H7 (cell line): Measurements from ENCODE around the gene CHAD. TPM values are rescaled to one million over a fixed set of nuclear protein-coding genes. Genes with fewer than 3 reads are reported as not detected.

Source experiments
- DNase-seq: peaks from one replicate; pipeline ENCODE4 v3.0.0; 2012
- H3K27me3 ChIP-seq: 2 replicates; pipeline ENCODE4 v1.6.0; 2011; ENCODE audit warnings: mild to moderate bottlenecking, low read length; ENCODE audit not compliant: control insufficient read depth, insufficient read depth
- H3K36me3 ChIP-seq: replicated peaks from 2 replicates; pipeline ENCODE4 v1.5.1; 2011; ENCODE audit warnings: low read length; ENCODE audit not compliant: control insufficient read depth, insufficient read depth
- H3K4me3 ChIP-seq: 2 replicates; pipeline ENCODE4 v1.5.1; 2011; ENCODE audit warnings: low read depth, mild to moderate bottlenecking, control low read depth, low read length, moderate library complexity; ENCODE audit not compliant: insufficient read depth
- total RNA-seq: library from RNA; depleted of rRNA; stranded (reverse); fragments of >200 nt; shearing (Covaris generic); gene quantifications from 2 replicates; pipeline ENCODE4 v1.2.3, GENCODE V29; 2014

Gene CHAD
- total RNA-seq, 1 experiment from 2014 or later: not detected

DNA sequence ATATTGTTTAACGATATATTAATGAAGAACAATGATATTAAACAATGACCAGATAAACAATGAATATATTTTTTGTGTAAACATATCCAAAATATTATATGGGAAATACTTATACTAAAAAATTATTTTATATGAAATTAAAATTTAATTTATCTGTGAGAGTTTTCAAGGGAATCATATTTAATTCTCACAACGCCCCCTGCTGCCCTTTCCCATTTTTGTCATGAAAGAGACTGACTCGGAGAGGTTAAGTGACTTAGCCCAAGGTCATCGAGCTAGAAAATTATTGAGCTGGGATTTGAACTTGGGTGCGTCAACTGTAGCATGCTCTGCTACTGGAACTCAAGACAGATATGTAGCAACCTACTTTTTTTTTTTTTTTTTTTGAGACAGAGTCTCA is 32.4 kb upstream of the CHAD start:
- Histone ChIP-seq H3K27me3 (no peaks in the 10 kb centered on the region; the same call in 1 of the 2 replicates), H3K36me3 (no peaks in the 10 kb centered on the region), H3K4me3 (no peak overlapping the region)
- no peak for DNase-seq

DNA sequence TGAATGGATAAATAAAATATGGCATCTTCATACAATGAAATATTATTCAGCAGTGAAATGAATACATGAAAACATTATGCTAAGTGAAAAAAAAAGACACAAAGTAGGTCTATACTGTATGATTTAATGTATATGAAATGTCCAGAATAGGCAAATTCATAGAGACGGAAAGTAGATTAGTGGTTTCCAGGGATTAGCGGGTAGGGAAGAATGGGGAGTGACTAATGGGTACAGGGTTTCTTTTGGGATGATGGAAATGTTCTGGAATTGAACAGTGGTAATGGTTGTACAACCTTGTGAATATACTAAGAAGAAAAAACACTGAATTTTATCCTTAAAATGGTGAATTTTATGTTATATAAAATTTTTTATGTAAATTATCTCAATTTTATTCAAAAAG is 31.0 kb upstream of the CHAD start:
- Histone ChIP-seq H3K4me3 (no peak overlapping the region), H3K27me3 (no peaks in the 10 kb centered on the region), H3K36me3 (no peaks in the 10 kb centered on the region)
- DNase-seq: no peak

DNA sequence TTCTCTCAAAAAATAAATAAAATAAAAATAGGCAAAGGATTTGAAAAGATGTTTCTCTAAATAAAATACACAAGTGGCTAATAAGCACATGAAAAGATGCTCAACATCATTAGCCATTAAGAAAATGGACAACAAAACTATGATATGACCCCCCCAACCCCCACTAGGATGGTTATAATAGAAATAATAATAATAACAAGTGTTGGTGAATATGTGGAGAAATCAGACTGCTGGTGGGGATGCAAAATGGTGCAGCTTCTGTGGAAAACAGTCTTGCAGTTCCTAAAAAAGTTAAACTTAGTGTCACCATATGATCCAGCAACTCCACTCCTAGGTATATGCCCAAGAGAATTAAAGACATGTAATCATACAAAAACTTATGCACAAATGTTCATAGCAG is 30.6 kb upstream of the CHAD start:
- no peak overlapping the region for H3K4me3 ChIP-seq
- H3K36me3 ChIP-seq: no peaks in the 10 kb centered on the region
- DNase-seq: no peak
- no peaks in the 10 kb centered on the region for H3K27me3 ChIP-seq

DNA sequence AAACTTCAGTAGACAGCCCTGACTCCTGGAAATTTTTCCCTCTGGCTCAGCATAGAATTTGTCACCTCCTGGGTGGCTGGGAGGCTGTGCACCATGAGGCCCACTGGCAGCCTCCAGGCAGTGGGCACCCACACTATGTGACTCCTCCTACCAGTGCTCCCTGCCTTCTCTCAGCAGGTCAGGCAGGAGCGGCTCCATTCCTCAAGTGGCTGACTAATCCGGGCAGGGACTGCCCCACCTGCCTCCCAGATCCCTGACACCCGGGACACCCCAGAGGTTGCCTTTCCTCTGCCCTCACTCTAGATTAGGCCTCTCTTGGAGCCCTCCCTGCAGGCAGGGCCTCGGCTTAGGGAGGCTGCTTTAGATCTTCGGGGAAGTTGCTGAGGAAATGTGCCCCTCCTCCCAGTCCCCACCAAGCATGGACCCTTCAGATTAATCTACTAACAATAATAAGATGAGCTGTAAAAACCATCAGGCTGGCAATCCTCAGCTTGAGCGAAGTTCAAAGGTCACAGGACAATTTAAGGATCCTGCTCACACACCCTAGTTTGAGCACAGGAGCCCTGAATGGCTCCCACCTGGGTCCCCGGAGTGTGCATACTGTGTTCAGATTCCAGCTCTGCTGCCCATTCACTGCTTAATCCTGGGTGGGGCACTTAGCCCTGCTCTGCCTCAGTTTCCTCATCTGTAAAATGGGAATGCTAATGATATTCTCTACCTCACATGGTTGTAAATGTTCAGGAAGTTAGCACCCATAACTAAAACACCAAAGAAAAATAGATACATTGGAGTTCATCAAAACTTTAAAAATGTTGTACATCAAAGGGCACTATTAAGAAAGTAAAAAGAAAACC is 29.6 kb upstream of the CHAD start:
- no peaks in the 10 kb centered on the region for H3K27me3 ChIP-seq
- H3K4me3 ChIP-seq: no peak overlapping the region
- DNase-seq: no peak
- no peaks in the 10 kb centered on the region for H3K36me3 ChIP-seq

DNA sequence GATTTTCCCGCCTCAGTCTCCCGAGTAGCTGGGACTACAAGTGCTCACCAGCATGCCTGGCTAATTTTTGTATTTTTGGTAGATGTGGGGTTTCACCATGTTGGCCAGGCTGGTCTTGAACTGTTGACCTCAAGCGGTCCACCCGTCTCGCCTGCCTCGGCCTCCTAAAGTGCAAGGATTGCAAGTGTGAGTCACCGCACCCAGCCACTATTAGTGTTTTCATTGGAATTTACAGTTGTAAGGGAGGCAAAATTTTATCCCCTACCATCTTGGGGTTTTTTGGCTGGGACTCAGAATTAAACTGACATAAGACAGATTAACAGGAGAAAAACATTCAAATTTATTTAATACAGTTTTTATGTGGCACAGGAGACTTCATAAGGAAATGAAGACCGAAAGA is 27.2 kb upstream of the CHAD start:
- no peaks in the 10 kb centered on the region for H3K27me3 ChIP-seq
- no peak overlapping the region for H3K4me3 ChIP-seq
- no peak for DNase-seq
- H3K36me3 ChIP-seq: no peaks in the 10 kb centered on the region

DNA sequence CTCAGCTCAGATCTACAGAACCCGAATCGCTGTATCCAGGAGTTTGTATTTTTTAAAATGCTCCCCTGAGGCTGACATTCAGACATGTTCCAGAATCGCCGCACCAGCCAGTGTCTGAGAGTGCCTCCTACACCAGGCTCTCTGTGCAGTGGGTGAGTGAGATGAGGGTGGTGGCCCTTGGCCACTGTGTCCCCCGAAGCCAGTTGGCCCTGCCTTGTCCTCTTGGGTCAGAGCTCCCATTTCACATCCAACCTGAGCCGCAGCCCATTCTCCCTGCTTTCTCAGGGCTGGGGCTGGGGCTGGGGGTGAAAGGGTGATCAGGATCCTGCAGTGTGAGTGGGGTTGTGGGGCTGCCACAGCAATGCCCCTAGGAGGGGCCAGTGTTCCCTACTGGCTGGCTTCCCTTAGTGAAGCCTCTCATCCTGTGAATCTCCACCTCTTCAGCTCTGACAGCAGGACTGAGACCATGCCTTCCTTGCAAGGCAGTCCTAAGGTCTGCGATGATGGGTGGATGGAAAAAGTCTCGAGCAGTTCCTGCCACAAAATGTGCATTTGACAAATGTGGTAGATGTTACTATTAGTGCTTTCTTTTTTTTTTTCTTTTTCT is 26.6 kb upstream of the CHAD start:
- no peak for DNase-seq
- H3K27me3 ChIP-seq: no peaks in the 10 kb centered on the region
- no peak overlapping the region for H3K4me3 ChIP-seq
- H3K36me3 ChIP-seq: no peaks in the 10 kb centered on the region

DNA sequence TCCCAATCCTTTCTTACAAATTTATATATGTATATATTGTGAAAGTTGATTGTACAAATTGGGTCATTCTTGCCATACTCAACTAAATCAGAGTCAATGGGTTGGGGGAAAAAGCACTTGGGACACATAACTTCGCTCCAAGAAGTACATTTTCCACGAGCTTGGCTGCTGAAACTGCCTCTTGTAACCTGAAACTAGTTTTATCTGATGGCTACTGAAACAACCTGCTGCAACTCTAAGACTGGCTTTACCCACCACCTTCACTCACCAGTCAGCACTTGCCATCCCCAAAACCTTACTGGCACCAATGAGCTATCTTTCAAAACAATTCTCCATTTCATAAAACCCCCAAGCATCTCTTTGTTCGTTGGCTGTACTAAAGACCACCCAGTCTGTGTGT is 25.1 kb upstream of the CHAD start:
- no peaks in the 10 kb centered on the region for H3K27me3 ChIP-seq
- DNase-seq: no peak
- H3K36me3 ChIP-seq: no peaks in the 10 kb centered on the region
- no peak overlapping the region for H3K4me3 ChIP-seq

DNA sequence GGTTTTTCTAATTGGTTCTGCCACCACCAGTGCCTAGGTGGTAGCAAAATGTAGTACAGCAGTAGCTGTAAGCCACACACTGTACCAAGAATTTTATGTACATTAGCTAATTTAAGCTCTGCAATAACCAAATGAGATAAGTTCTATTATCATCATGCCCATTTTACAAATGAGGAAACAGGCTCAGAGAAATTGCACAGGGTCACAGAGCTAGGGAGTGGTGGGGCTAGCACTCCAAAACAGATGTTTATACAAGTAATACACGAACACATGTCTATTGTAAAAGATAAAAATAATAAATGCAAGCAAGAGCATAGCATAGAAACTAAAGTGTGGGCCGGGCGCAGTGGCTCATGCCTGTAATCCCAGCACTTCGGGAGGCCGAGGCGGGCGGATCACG is 23.5 kb upstream of the CHAD start:
- H3K4me3 ChIP-seq: no peak overlapping the region
- DNase-seq: no peak
- H3K27me3 ChIP-seq: no peaks in the 10 kb centered on the region
- H3K36me3 ChIP-seq: no peaks in the 10 kb centered on the region

DNA sequence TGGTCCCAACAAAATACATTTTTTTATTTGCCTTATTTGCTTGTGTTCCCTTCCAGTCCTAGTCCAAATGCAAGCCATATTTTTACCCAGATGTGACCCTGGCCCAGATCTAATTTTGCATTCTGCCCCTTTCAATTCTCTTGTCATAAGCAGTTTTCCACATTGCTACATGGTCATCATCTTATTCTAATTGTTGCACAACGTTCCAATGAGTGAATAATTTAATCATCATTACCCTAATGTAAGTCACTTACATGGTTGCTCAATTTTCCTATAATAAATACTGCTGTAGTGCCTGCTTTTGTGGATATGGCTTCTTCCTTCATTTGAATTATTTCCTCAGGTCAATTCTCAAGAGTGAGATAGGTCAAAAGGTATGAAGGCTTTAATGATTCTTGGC is 22.8 kb upstream of the CHAD start:
- Histone ChIP-seq H3K27me3 (no peaks in the 10 kb centered on the region), H3K4me3 (no peak overlapping the region), H3K36me3 (no peaks in the 10 kb centered on the region)
- DNase-seq: no peak

DNA sequence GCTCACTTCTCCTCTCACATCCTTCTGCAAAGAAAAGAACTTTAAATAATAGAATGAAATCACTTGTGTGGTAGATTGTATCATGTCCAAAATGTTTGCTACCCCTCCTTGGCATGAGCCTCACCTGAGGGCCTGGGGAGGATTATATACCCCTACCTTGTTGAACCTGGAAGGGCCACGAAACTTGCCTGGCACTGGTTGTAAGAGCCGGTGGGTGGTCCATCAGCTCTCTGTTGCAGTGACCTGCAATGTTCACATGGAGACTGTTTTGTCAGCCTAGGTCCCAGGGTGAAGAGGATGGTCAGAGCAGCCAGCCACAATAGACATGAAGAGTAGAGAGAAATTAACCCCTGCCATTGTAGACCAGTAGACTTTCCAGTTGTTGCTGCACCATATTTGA is 20.2 kb upstream of the CHAD start:
- Histone ChIP-seq H3K4me3 (no peak overlapping the region), H3K36me3 (peaks cover 4% of the 10 kb centered on the region), H3K27me3 (no peaks in the 10 kb centered on the region)
- no peak for DNase-seq

DNA sequence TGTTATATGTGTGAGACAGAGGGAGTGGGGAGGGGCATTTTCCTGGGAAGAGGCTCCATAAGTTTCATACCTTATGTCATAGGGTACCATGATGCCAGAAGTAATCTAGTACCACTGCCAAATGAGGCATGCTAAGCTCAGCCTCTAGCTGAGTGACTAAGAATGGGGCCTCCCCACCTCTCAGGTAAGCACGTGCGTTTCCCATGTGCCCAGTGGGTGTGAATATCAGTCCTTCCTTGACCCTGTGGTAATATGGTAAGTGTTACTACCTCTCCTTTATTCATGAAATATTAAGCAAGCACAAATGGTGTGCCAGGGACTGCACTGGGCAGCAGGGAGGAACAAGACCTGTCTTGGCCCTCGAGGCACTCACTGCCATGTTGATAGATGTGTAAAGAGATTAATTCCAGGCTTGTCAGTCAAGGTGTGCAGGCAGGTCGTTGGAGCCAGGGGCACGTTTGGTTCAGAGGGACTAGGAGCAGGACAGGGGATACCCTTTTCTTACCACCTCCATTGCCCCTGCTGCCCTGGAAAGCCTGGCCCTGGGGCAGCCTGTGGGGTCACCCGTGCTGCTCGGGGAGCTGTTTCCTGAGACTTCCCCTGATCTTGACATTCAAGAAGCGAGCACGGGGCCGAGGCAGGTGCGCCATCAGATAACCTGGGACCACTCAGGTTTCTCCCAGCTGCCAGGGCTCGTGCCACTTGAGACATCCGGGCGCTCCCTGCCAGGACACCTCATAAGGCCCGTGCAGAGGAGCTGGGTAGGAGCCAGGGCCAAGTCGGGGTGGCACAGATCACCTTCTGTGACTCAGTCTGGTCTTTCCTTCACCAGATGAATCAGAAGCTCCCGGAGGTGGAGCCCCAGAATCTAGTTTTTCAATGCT is 18.8 kb upstream of the CHAD start:
- no peak for DNase-seq
- Histone ChIP-seq H3K36me3 (peaks cover 11% of the 10 kb centered on the region), H3K4me3 (no peak overlapping the region), H3K27me3 (no peaks in the 10 kb centered on the region)

DNA sequence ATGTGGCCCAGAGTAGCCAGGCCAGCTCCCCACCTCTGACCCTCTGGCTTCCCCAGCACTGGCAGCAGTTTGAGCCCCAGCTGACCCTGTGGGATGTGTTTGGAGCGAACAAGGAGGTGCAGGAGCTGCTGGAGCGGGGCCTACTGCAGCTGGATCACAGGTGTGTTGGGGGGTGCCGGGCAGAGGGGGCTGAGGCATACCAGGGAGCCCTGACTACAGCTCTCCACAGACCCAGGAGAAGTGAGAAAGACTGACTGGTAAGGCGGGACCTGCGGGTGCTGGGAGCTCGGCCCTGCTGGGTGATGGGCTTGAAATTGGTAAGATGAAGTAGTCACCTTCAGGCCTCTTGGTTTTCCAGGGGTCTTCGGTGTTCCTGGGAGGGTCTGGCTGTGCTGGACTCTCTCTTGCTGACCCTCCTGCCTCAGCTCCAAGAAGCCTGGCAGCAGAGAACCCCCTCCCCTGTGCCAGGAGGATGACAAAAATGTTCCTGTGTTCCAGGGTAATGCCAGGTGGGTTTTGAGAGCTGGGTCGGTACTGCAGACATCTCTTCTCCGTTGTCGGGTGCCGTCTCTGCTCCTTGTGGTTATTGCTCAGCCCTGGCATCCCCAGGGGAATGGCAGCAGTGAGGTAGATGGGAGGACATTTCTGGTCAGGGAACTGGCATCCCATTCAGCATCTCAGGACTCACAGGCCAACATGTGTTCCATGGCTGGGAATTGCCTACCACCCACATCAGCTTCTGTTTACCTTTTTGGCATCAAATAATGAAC is 15.9 kb upstream of the CHAD start:
- Histone ChIP-seq H3K36me3 (peaks cover 12% of the 10 kb centered on the region), H3K27me3 (no peaks in the 10 kb centered on the region), H3K4me3 (no peak overlapping the region)
- DNase-seq: no peak

DNA sequence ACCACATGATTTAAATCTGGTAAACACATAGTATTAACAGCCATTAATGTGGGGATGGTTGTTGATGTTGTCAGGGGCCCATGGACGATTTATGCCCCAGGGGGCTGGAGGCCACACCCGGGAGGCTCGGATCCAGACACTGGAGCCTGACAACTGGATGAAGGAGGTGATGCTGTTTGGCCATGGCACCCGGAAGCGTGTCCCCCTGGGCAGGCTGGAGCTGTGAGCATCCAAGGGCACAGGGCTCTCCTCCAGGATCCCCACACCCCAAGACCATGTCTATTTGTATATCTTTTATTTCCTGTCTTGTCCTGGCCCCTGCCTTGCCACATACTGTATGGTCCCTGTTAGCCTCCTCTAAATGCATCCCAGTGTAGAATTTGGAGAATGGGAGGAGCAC is 14.6 kb upstream of the CHAD start:
- no peak for DNase-seq
- Histone ChIP-seq H3K4me3 (no peak overlapping the region), H3K36me3 (peaks cover 12% of the 10 kb centered on the region), H3K27me3 (no peaks in the 10 kb centered on the region)

DNA sequence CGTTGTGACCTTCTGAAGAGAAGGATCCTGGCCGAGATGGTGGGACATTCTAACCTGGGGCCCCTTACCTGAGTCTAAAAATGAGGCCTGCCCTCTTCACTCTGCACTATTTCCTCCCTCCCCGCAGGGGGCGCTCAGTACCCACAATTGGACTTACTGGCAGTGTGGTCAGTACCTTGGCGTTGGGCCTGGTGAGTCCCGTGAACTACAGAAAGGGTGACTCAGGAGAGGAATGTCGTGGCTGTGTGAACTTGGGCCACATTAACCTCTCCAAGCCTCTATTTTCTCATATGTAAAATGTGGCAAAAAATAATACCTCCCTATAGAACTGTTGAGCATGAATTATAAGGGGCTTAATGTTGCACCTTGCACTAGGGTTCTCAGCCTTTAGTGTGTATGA is 13.8 kb upstream of the CHAD start:
- peaks cover 12% of the 10 kb centered on the region for H3K36me3 ChIP-seq
- H3K4me3 ChIP-seq: no peak overlapping the region
- DNase-seq: peak; percentile 91
- no peaks in the 10 kb centered on the region; the same call in 1 of the 2 replicates for H3K27me3 ChIP-seq
